Central memory CD8-positive, alpha-beta T cell (primary cell): ENCODE results near the gene USP37.
"Not testable (repeated sequence)": the region's sequence is repeated elsewhere in the genome, so short reads cannot be mapped to it uniquely, and the experiment has no call there.

Experiments used
- ATAC-seq: fragments of 150-1000 bp; cut with Tn5 transposase; replicated peaks from 2 replicates; pipeline ENCODE4 v1.10.0; 2022; ENCODE audit warnings: mild to moderate bottlenecking, moderate FRiP score, moderate number of reproducible peaks; ENCODE audit not compliant: poor library complexity, severe bottlenecking; ENCODE audit errors: extremely low read depth
- DNase-seq, 2 donors: peaks; one replicate each; pipeline ENCODE4 v3.0.0; 2021; ENCODE audit warnings: low spot score in 2 of 2
- H3K27ac Mint-ChIP-seq: one replicate; pipeline ENCODE4 v1.8.0; 2022; ENCODE audit warnings: low read depth, mild to moderate bottlenecking, moderate library complexity, mixed read lengths
- H3K27me3 Mint-ChIP-seq: one replicate; pipeline ENCODE4 v1.8.0; 2022; ENCODE audit warnings: mixed read lengths
- H3K36me3 Mint-ChIP-seq: one replicate; pipeline ENCODE4 v1.8.0; 2022; ENCODE audit warnings: mild to moderate bottlenecking, moderate library complexity, mixed read lengths; ENCODE audit not compliant: insufficient read depth
- H3K4me1 Mint-ChIP-seq: one replicate; pipeline ENCODE4 v1.8.0; 2022; ENCODE audit warnings: mixed read lengths
- H3K4me3 Mint-ChIP-seq: one replicate; pipeline ENCODE4 v1.8.0; 2022; ENCODE audit warnings: mild to moderate bottlenecking, moderate library complexity, mixed read lengths
- H3K9me3 Mint-ChIP-seq: one replicate; pipeline ENCODE4 v1.8.0; 2022; ENCODE audit warnings: mixed read lengths

Gene USP37

GRCh38 chr2:218536804-218537494, 31.2 kb downstream of the USP37 start:
- H3K4me3 Mint-ChIP-seq: no peak overlapping the region
- H3K36me3 Mint-ChIP-seq: peaks cover 29% of the 10 kb centered on the region
- ATAC-seq (no peak), DNase-seq (no peak)
- H3K27ac Mint-ChIP-seq: no peak overlapping the region
- peaks cover 9% of the 10 kb centered on the region for H3K4me1 Mint-ChIP-seq
- no peaks in the 10 kb centered on the region for H3K27me3 Mint-ChIP-seq
- no peaks in the 10 kb centered on the region for H3K9me3 Mint-ChIP-seq

- Mint-ChIP-seq H3K36me3 (peaks cover 36% of the 10 kb centered on the region), H3K4me1 (no peaks in the 10 kb centered on the region), H3K27me3 (no peaks in the 10 kb centered on the region), H3K27ac (no peak overlapping the region), H3K4me3 (no peak overlapping the region), H3K9me3 (no peaks in the 10 kb centered on the region)
- no peak for DNase-seq
- no peak for ATAC-seq
Measured at GRCh38 chr2:218529990-218530389, 38.2 kb downstream of the USP37 start.

- H3K4me1 Mint-ChIP-seq: not testable (repeated sequence)
- H3K36me3 Mint-ChIP-seq: peaks cover 37% of the 10 kb centered on the region
Measured at GRCh38 chr2:218528409-218528808, 39.7 kb downstream of the USP37 start.

GRCh38 chr2:218523651-218524050, 44.5 kb downstream of the USP37 start:
- DNase-seq: no peak
- Mint-ChIP-seq H3K4me3 (no peak overlapping the region), H3K36me3 (peaks cover 16% of the 10 kb centered on the region), H3K9me3 (no peaks in the 10 kb centered on the region), H3K27me3 (no peaks in the 10 kb centered on the region), H3K27ac (no peak overlapping the region), H3K4me1 (no peaks in the 10 kb centered on the region)
- ATAC-seq: no peak

More at GRCh38 chr2:218528409-218528808, 39.7 kb downstream of the USP37 start:
- DNase-seq, H3K9me3 Mint-ChIP-seq, ATAC-seq, H3K4me3 Mint-ChIP-seq, H3K27me3 Mint-ChIP-seq, H3K27ac Mint-ChIP-seq: not testable (repeated sequence)

GRCh38 chr2:218518876-218519275, 49.3 kb downstream of the USP37 start:
- no peak for ATAC-seq
- Mint-ChIP-seq H3K27me3 (no peaks in the 10 kb centered on the region), H3K36me3 (peaks cover 6% of the 10 kb centered on the region), H3K4me3 (no peak overlapping the region), H3K9me3 (no peaks in the 10 kb centered on the region), H3K4me1 (peaks cover 11% of the 10 kb centered on the region), H3K27ac (no peak overlapping the region)
- no peak for DNase-seq

GRCh38 chr2:218517434-218518206, 50.5 kb downstream of the USP37 start:
- Mint-ChIP-seq H3K9me3 (no peaks in the 10 kb centered on the region), H3K27me3 (no peaks in the 10 kb centered on the region), H3K27ac (no peak overlapping the region), H3K4me3 (no peak overlapping the region), H3K4me1 (peaks cover 11% of the 10 kb centered on the region), H3K36me3 (peaks cover 5% of the 10 kb centered on the region)
- ATAC-seq (no peak), DNase-seq (no peak)

- no peaks in the 10 kb centered on the region for H3K9me3 Mint-ChIP-seq
- H3K4me3 Mint-ChIP-seq: no peak overlapping the region
- H3K27ac Mint-ChIP-seq: no peak overlapping the region
- peaks cover 5% of the 10 kb centered on the region for H3K36me3 Mint-ChIP-seq
- ATAC-seq (peak; percentile 52), DNase-seq (no peak)
- no peaks in the 10 kb centered on the region for H3K27me3 Mint-ChIP-seq
- peaks cover 11% of the 10 kb centered on the region for H3K4me1 Mint-ChIP-seq
Measured at GRCh38 chr2:218516614-218517013, 51.5 kb downstream of the USP37 start.

GRCh38 chr2:218513676-218514075, 54.5 kb downstream of the USP37 start:
- peaks cover 2% of the 10 kb centered on the region for H3K36me3 Mint-ChIP-seq
- ATAC-seq: no peak
- H3K27ac Mint-ChIP-seq: no peak overlapping the region
- H3K4me1 Mint-ChIP-seq: peaks cover 11% of the 10 kb centered on the region
- DNase-seq: no peak
- no peaks in the 10 kb centered on the region for H3K27me3 Mint-ChIP-seq
- no peaks in the 10 kb centered on the region for H3K9me3 Mint-ChIP-seq
- H3K4me3 Mint-ChIP-seq: no peak overlapping the region

GRCh38 chr2:218508299-218508698, 59.9 kb downstream of the USP37 start:
- ATAC-seq (no peak), DNase-seq (no peak)
- Mint-ChIP-seq H3K4me1 (no peaks in the 10 kb centered on the region), H3K9me3 (no peaks in the 10 kb centered on the region), H3K4me3 (no peak overlapping the region), H3K27me3 (no peaks in the 10 kb centered on the region), H3K36me3 (peaks cover 7% of the 10 kb centered on the region), H3K27ac (peak overlapping the region; percentile 3)

- Mint-ChIP-seq H3K27ac (no peak overlapping the region), H3K4me3 (no peak overlapping the region), H3K4me1 (no peaks in the 10 kb centered on the region), H3K9me3 (no peaks in the 10 kb centered on the region), H3K27me3 (no peaks in the 10 kb centered on the region), H3K36me3 (peaks cover 21% of the 10 kb centered on the region)
- ATAC-seq (no peak), DNase-seq (no peak)
Measured at GRCh38 chr2:218505754-218506371, 62.3 kb downstream of the USP37 start.

GRCh38 chr2:218501665-218502064, 66.5 kb downstream of the USP37 start:
- H3K4me1 Mint-ChIP-seq: no peaks in the 10 kb centered on the region
- H3K27me3 Mint-ChIP-seq: no peaks in the 10 kb centered on the region
- H3K27ac Mint-ChIP-seq: peak overlapping the region; percentile 55
- no peaks in the 10 kb centered on the region for H3K9me3 Mint-ChIP-seq
- H3K36me3 Mint-ChIP-seq: peaks cover 26% of the 10 kb centered on the region
- DNase-seq: no peak
- no peak overlapping the region for H3K4me3 Mint-ChIP-seq
- ATAC-seq: no peak

GRCh38 chr2:218500501-218501060, 67.6 kb downstream of the USP37 start:
- no peaks in the 10 kb centered on the region for H3K27me3 Mint-ChIP-seq
- no peaks in the 10 kb centered on the region for H3K4me1 Mint-ChIP-seq
- H3K9me3 Mint-ChIP-seq: no peaks in the 10 kb centered on the region
- ATAC-seq: no peak
- H3K27ac Mint-ChIP-seq: no peak overlapping the region
- no peak overlapping the region for H3K4me3 Mint-ChIP-seq
- no peak for DNase-seq
- H3K36me3 Mint-ChIP-seq: peaks cover 34% of the 10 kb centered on the region
